HEK293 (cell line): ENCODE measurements around the gene MEAF6.

Source experiments
- CTCF ChIA-PET: fragments of 350-600 bp; formaldehyde crosslinking; extraction: SDS; loops from one replicate; lab custom pipeline; 2021; ENCODE audit warnings: antibody characterized with exemption; lab: Yijun Ruan, JAX
- POLR2A ChIA-PET: fragments of 300-600 bp; formaldehyde crosslinking; extraction: SDS; loops from one replicate; lab custom pipeline; 2020; ENCODE audit warnings: antibody characterized with exemption, inconsistent platforms; lab: Yijun Ruan, JAX
- H3K27ac ChIP-seq: fragments of 200-500 bp; sonication (Bioruptor generic); 2 replicates; pipeline ENCODE4 v1.5.1; 2014; ENCODE audit warnings: low read depth, low read length, control low read depth, inconsistent platforms; ENCODE audit errors: extremely low read depth
- H3K36me3 ChIP-seq, 2 experiments: fragments of 200-500 bp in 1 of 2; sonication (Bioruptor generic) in 1 of 2; 1 replicate in 1 of 2; 2 replicates in 1 of 2; pipeline ENCODE4 v1.5.1; 2014 to 2017; ENCODE audit warnings: inconsistent platforms in 2 of 2, low read length in 2 of 2; ENCODE audit not compliant: control insufficient read depth in 2 of 2, insufficient read depth in 1 of 2
- H3K4me1 ChIP-seq: fragments of 200-500 bp; sonication (Bioruptor generic); 2 replicates; pipeline ENCODE4 v1.5.1; 2014; ENCODE audit warnings: mild to moderate bottlenecking, low read length, inconsistent platforms; ENCODE audit not compliant: control insufficient read depth, insufficient read depth
- H3K4me3 ChIP-seq: 2 replicates; pipeline ENCODE4 v1.5.1; 2011; ENCODE audit warnings: low read depth, mild to moderate bottlenecking, control low read depth, low read length, moderate library complexity
- H3K9me3 ChIP-seq: fragments of 200-500 bp; sonication (Bioruptor generic); 2 replicates; pipeline ENCODE4 v1.5.1; 2014; ENCODE audit warnings: low read depth, low read length, inconsistent platforms; ENCODE audit not compliant: control insufficient read depth, insufficient read depth
- INSM2 ChIP-seq: fragments of 450-650 bp; formaldehyde crosslinking; IDR thresholded peaks from 2 replicates; pipeline ENCODE4 v1.5.1; 2016; ENCODE audit warnings: missing biosample characterization, missing genetic modification characterization
- PBX3 ChIP-seq: sonication (generic); formaldehyde crosslinking; IDR thresholded peaks from 2 replicates; pipeline ENCODE4 v1.8.1; 2022; ENCODE audit warnings: mild to moderate bottlenecking, moderate library complexity, missing genetic modification reagents
- PRDM1 ChIP-seq: fragments of 450-650 bp; formaldehyde crosslinking; IDR thresholded peaks from 2 replicates; pipeline ENCODE4; 2016; ENCODE audit warnings: missing biosample characterization, missing genetic modification characterization
- REPIN1 ChIP-seq: fragments of 450-650 bp; formaldehyde crosslinking; IDR thresholded peaks from 2 replicates; pipeline ENCODE4 v1.5.1; 2017; ENCODE audit warnings: missing biosample characterization, missing genetic modification characterization, low read depth
- ZBTB21 ChIP-seq: fragments of 450-650 bp; formaldehyde crosslinking; IDR thresholded peaks from 2 replicates; pipeline ENCODE4 v1.5.1; 2017; ENCODE audit warnings: missing biosample characterization, missing genetic modification characterization
- ZIC2 ChIP-seq: fragments of 450-650 bp; formaldehyde crosslinking; IDR thresholded peaks from 2 replicates; pipeline ENCODE4 v1.5.1; 2016; ENCODE audit warnings: missing biosample characterization, missing genetic modification characterization
- ZNF132 ChIP-seq: fragments of 450-650 bp; formaldehyde crosslinking; IDR thresholded peaks from 2 replicates; pipeline ENCODE4 v1.5.1; 2017; ENCODE audit warnings: missing biosample characterization, missing genetic modification characterization, borderline replicate concordance
- ZNF404 ChIP-seq: fragments of 450-650 bp; formaldehyde crosslinking; IDR thresholded peaks from 2 replicates; pipeline ENCODE4 v1.5.1; 2017; ENCODE audit warnings: missing biosample characterization, missing genetic modification characterization
- ZNF48 ChIP-seq: fragments of 450-650 bp; formaldehyde crosslinking; IDR thresholded peaks from 2 replicates; pipeline ENCODE4 v1.5.1; 2016; ENCODE audit warnings: missing biosample characterization, missing genetic modification characterization
- ZNF488 ChIP-seq: fragments of 450-650 bp; formaldehyde crosslinking; IDR thresholded peaks from 2 replicates; pipeline ENCODE4 v1.5.1; 2016; ENCODE audit warnings: missing biosample characterization, missing genetic modification characterization
- ZNF513 ChIP-seq: fragments of 450-650 bp; IDR thresholded peaks from 2 replicates; pipeline ENCODE4 v1.5.1; 2018; ENCODE audit warnings: missing biosample characterization, missing genetic modification characterization
- ZNF521 ChIP-seq: fragments of 450-650 bp; formaldehyde crosslinking; IDR thresholded peaks from 2 replicates; pipeline ENCODE4 v1.5.1; 2017; ENCODE audit warnings: missing biosample characterization, mild to moderate bottlenecking, missing genetic modification characterization
- ZNF580 ChIP-seq: fragments of 450-650 bp; formaldehyde crosslinking; IDR thresholded peaks from 2 replicates; pipeline ENCODE4 v1.5.1; 2016; ENCODE audit warnings: missing biosample characterization, missing genetic modification characterization
- ZNF600 ChIP-seq: fragments of 450-650 bp; formaldehyde crosslinking; IDR thresholded peaks from 2 replicates; pipeline ENCODE4 v1.5.1; 2016; ENCODE audit warnings: missing biosample characterization, missing genetic modification characterization
- ZNF629 ChIP-seq: fragments of 450-650 bp; formaldehyde crosslinking; IDR thresholded peaks from 2 replicates; pipeline ENCODE4 v1.5.1; 2017; ENCODE audit warnings: missing biosample characterization, missing genetic modification characterization
- ZNF677 ChIP-seq: fragments of 450-650 bp; IDR thresholded peaks from 2 replicates; pipeline ENCODE4 v1.5.0; 2018; ENCODE audit warnings: missing biosample characterization, mild to moderate bottlenecking, missing genetic modification characterization, moderate library complexity
- ZNF776 ChIP-seq: fragments of 450-650 bp; formaldehyde crosslinking; IDR thresholded peaks from 2 replicates; pipeline ENCODE4 v1.5.0; 2017; ENCODE audit warnings: missing biosample characterization, missing genetic modification characterization, borderline replicate concordance
- ZNF792 ChIP-seq: fragments of 450-650 bp; formaldehyde crosslinking; IDR thresholded peaks from 2 replicates; pipeline ENCODE4 v1.5.1; 2016; ENCODE audit warnings: missing biosample characterization, missing genetic modification characterization
- ZSCAN5A ChIP-seq: fragments of 450-650 bp; formaldehyde crosslinking; IDR thresholded peaks from 2 replicates; pipeline ENCODE4 v1.5.1; 2016; ENCODE audit warnings: missing biosample characterization, missing genetic modification characterization

MEAF6 gene

GRCh38 chr1:37493336-37494098, 21.0 kb downstream of the MEAF6 start:
- TF ChIP-seq ZNF488 (tag by site-specific recombination) (no peak), ZNF48 (tag by site-specific recombination) (no peak), ZNF404 (tag by site-specific recombination) (no peak), ZNF521 (tag by site-specific recombination) (no peak), PRDM1 (tag by site-specific recombination) (no peak), ZNF600 (no peak), ZNF132 (tag by site-specific recombination) (no peak), ZSCAN5A (no peak), ZIC2 (tag by site-specific recombination) (no peak), PBX3 (no peak), ZNF580 (tag by site-specific recombination) (no peak), ZNF792 (tag by site-specific recombination) (no peak), REPIN1 (no peak), ZBTB21 (tag by site-specific recombination) (no peak), INSM2 (tag by site-specific recombination) (no peak), ZNF677 (no peak), ZNF513 (tag by site-specific recombination) (no peak), ZNF776 (no peak), ZNF629 (tag by site-specific recombination) (no peak)
- Histone ChIP-seq H3K27ac (no peak overlapping the region), H3K4me3 (no peak overlapping the region), H3K9me3 (no peaks in the 10 kb centered on the region), H3K4me1 (0 out of 2 replicates have a peak, but pooled peaks cover 3% of the 10 kb centered on the region), H3K36me3 (peaks cover 24 to 67% of the 10 kb centered on the region in 2 experiments)
- ChIA-PET CTCF (interaction anchor here (1.2 to 5.0 kb wide), 2 partner anchors 21 to 39 kb away, joined by 4 to 20 read pairs; partner anchors contain the start of gene MEAF6), POLR2A (interaction anchor here (0.6 kb wide), 1 partner anchor 14 kb away, joined by 3 read pairs; no protein-coding TSS in a partner anchor)
